Measurements from ENCODE around the gene FRMD3. TPM values are rescaled to one million over a fixed set of nuclear protein-coding genes. Genes with fewer than 3 reads are reported as not detected.

FRMD3 gene
- total RNA-seq, 1 donor from 2014 or later: 0.34 TPM

- Mint-ChIP-seq H3K27me3 (ENCODE audit: low read depth) (no peaks in the 10 kb centered on the region), H3K36me3 (ENCODE audit: low read depth) (no peaks in the 10 kb centered on the region), H3K27ac (no peak overlapping the region), H3K4me1 (ENCODE audit: low read depth) (no peaks in the 10 kb centered on the region), H3K9me3 (peaks cover 9% of the 10 kb centered on the region), H3K4me3 (ENCODE audit: low read depth) (no peak overlapping the region)
- no peak for DNase-seq (ENCODE audit: low spot score)
- intact Hi-C loops (cut with micrococcal nuclease): no loop called here
Observed at GRCh38 chr9:83479765-83480164, 58.4 kb downstream of the FRMD3 start.

GRCh38 chr9:83477571-83477970, 60.6 kb downstream of the FRMD3 start:
- H3K4me3 Mint-ChIP-seq (ENCODE audit: low read depth): no peak overlapping the region
- H3K27ac Mint-ChIP-seq: no peak overlapping the region
- peaks cover 2% of the 10 kb centered on the region for H3K27me3 Mint-ChIP-seq (ENCODE audit: low read depth)

GRCh38 chr9:83477120-83477519, 61.1 kb downstream of the FRMD3 start:
- intact Hi-C loops (cut with micrococcal nuclease): no loop called here

More at GRCh38 chr9:83477571-83477970, 60.6 kb downstream of the FRMD3 start:
- DNase-seq (ENCODE audit: low spot score): no peak
- H3K9me3 Mint-ChIP-seq: peaks cover 13% of the 10 kb centered on the region
- H3K4me1 Mint-ChIP-seq (ENCODE audit: low read depth): peaks cover 17% of the 10 kb centered on the region
- intact Hi-C loops (cut with micrococcal nuclease): no loop called here
- no peaks in the 10 kb centered on the region for H3K36me3 Mint-ChIP-seq (ENCODE audit: low read depth)

GRCh38 chr9:83476513-83476912, 61.7 kb downstream of the FRMD3 start:
- DNase-seq (ENCODE audit: low spot score): no peak
- Mint-ChIP-seq H3K36me3 (ENCODE audit: low read depth) (no peaks in the 10 kb centered on the region), H3K4me3 (ENCODE audit: low read depth) (no peak overlapping the region), H3K4me1 (ENCODE audit: low read depth) (peaks cover 23% of the 10 kb centered on the region), H3K27me3 (ENCODE audit: low read depth) (peaks cover 2% of the 10 kb centered on the region), H3K9me3 (peaks cover 13% of the 10 kb centered on the region), H3K27ac (no peak overlapping the region)
- intact Hi-C loops (cut with micrococcal nuclease): no loop called here

More at GRCh38 chr9:83477120-83477519, 61.1 kb downstream of the FRMD3 start:
- no peak for DNase-seq (ENCODE audit: low spot score)
- Mint-ChIP-seq H3K36me3 (ENCODE audit: low read depth) (no peaks in the 10 kb centered on the region), H3K27ac (no peak overlapping the region), H3K9me3 (peaks cover 13% of the 10 kb centered on the region), H3K27me3 (ENCODE audit: low read depth) (peaks cover 2% of the 10 kb centered on the region), H3K4me1 (ENCODE audit: low read depth) (peaks cover 21% of the 10 kb centered on the region), H3K4me3 (ENCODE audit: low read depth) (no peak overlapping the region)

- DNase-seq (ENCODE audit: low spot score): no peak
- Mint-ChIP-seq H3K27ac (no peak overlapping the region), H3K9me3 (peaks cover 9% of the 10 kb centered on the region), H3K36me3 (ENCODE audit: low read depth) (no peaks in the 10 kb centered on the region), H3K4me3 (ENCODE audit: low read depth) (no peak overlapping the region), H3K4me1 (ENCODE audit: low read depth) (peaks cover 24% of the 10 kb centered on the region), H3K27me3 (ENCODE audit: low read depth) (peaks cover 8% of the 10 kb centered on the region)
- intact Hi-C loops (cut with micrococcal nuclease): no loop called here
Observed at GRCh38 chr9:83475741-83476140, 62.5 kb downstream of the FRMD3 start.

GRCh38 chr9:83474631-83475030, 63.6 kb downstream of the FRMD3 start:
- peaks cover 24% of the 10 kb centered on the region for H3K4me1 Mint-ChIP-seq (ENCODE audit: low read depth)
- no peak for DNase-seq (ENCODE audit: low spot score)
- H3K36me3 Mint-ChIP-seq (ENCODE audit: low read depth): no peaks in the 10 kb centered on the region
- H3K27me3 Mint-ChIP-seq (ENCODE audit: low read depth): peaks cover 13% of the 10 kb centered on the region
- peaks cover 8% of the 10 kb centered on the region for H3K9me3 Mint-ChIP-seq
- intact Hi-C loops (cut with micrococcal nuclease): loop anchor here (5.0 kb wide), 2 partner anchors 137 to 257 kb away; no protein-coding TSS in a partner anchor
- no peak overlapping the region for H3K27ac Mint-ChIP-seq
- no peak overlapping the region for H3K4me3 Mint-ChIP-seq (ENCODE audit: low read depth)

- H3K36me3 Mint-ChIP-seq (ENCODE audit: low read depth): no peaks in the 10 kb centered on the region
- H3K9me3 Mint-ChIP-seq: peaks cover 3% of the 10 kb centered on the region
- intact Hi-C loops (cut with micrococcal nuclease): loop anchor here (5.0 kb wide), 2 partner anchors 136 to 256 kb away; no protein-coding TSS in a partner anchor
- no peak for DNase-seq (ENCODE audit: low spot score)
- peaks cover 24% of the 10 kb centered on the region for H3K4me1 Mint-ChIP-seq (ENCODE audit: low read depth)
- H3K27ac Mint-ChIP-seq: peak overlapping the region; percentile 71
- peaks cover 24% of the 10 kb centered on the region for H3K27me3 Mint-ChIP-seq (ENCODE audit: low read depth)
- H3K4me3 Mint-ChIP-seq (ENCODE audit: low read depth): peak overlapping the region; percentile 65
Observed at GRCh38 chr9:83473488-83473971, 64.7 kb downstream of the FRMD3 start.

- intact Hi-C loops (cut with micrococcal nuclease): loop anchor here (5.0 kb wide), 2 partner anchors 135 to 255 kb away; no protein-coding TSS in a partner anchor
- peaks cover 3% of the 10 kb centered on the region for H3K9me3 Mint-ChIP-seq
- H3K4me1 Mint-ChIP-seq (ENCODE audit: low read depth): peaks cover 24% of the 10 kb centered on the region
- peaks cover 29% of the 10 kb centered on the region for H3K27me3 Mint-ChIP-seq (ENCODE audit: low read depth)
- no peaks in the 10 kb centered on the region for H3K36me3 Mint-ChIP-seq (ENCODE audit: low read depth)
- peak overlapping the region; percentile 65 for H3K4me3 Mint-ChIP-seq (ENCODE audit: low read depth)
- no peak overlapping the region for H3K27ac Mint-ChIP-seq
- no peak for DNase-seq (ENCODE audit: low spot score)
Observed at GRCh38 chr9:83472764-83473163, 65.4 kb downstream of the FRMD3 start.

- Mint-ChIP-seq H3K4me3 (ENCODE audit: low read depth) (no peak overlapping the region), H3K36me3 (ENCODE audit: low read depth) (no peaks in the 10 kb centered on the region), H3K9me3 (peaks cover 3% of the 10 kb centered on the region), H3K27me3 (ENCODE audit: low read depth) (peaks cover 29% of the 10 kb centered on the region), H3K27ac (no peak overlapping the region), H3K4me1 (ENCODE audit: low read depth) (peaks cover 24% of the 10 kb centered on the region)
- DNase-seq (ENCODE audit: low spot score): no peak
- intact Hi-C loops (cut with micrococcal nuclease): loop anchor here (5.0 kb wide), 2 partner anchors 135 to 255 kb away; no protein-coding TSS in a partner anchor
Observed at GRCh38 chr9:83472221-83472665, 66.0 kb downstream of the FRMD3 start.

GRCh38 chr9:83471241-83471640, 67.0 kb downstream of the FRMD3 start:
- no peak overlapping the region for H3K27ac Mint-ChIP-seq
- no peaks in the 10 kb centered on the region for H3K36me3 Mint-ChIP-seq (ENCODE audit: low read depth)
- DNase-seq (ENCODE audit: low spot score): no peak
- intact Hi-C loops (cut with micrococcal nuclease): loop anchor here (5.0 kb wide), 2 partner anchors 134 to 254 kb away; no protein-coding TSS in a partner anchor
- H3K9me3 Mint-ChIP-seq: peaks cover 3% of the 10 kb centered on the region
- peaks cover 35% of the 10 kb centered on the region for H3K27me3 Mint-ChIP-seq (ENCODE audit: low read depth)
- peaks cover 24% of the 10 kb centered on the region for H3K4me1 Mint-ChIP-seq (ENCODE audit: low read depth)
- no peak overlapping the region for H3K4me3 Mint-ChIP-seq (ENCODE audit: low read depth)

- no peak for DNase-seq (ENCODE audit: low spot score)
- Mint-ChIP-seq H3K9me3 (peaks cover 3% of the 10 kb centered on the region), H3K27me3 (ENCODE audit: low read depth) (peaks cover 39% of the 10 kb centered on the region), H3K36me3 (ENCODE audit: low read depth) (no peaks in the 10 kb centered on the region), H3K4me1 (ENCODE audit: low read depth) (peaks cover 24% of the 10 kb centered on the region), H3K27ac (no peak overlapping the region), H3K4me3 (ENCODE audit: low read depth) (no peak overlapping the region)
- intact Hi-C loops (cut with micrococcal nuclease): loop anchor here (5.0 kb wide), 2 partner anchors 132 to 252 kb away; no protein-coding TSS in a partner anchor
Observed at GRCh38 chr9:83469722-83470121, 68.5 kb downstream of the FRMD3 start.

GRCh38 chr9:83468821-83469220, 69.4 kb downstream of the FRMD3 start:
- intact Hi-C loops (cut with micrococcal nuclease): no loop called here
- peaks cover 39% of the 10 kb centered on the region for H3K27me3 Mint-ChIP-seq (ENCODE audit: low read depth)
- H3K4me3 Mint-ChIP-seq (ENCODE audit: low read depth): no peak overlapping the region
- peaks cover 19% of the 10 kb centered on the region for H3K4me1 Mint-ChIP-seq (ENCODE audit: low read depth)
- H3K9me3 Mint-ChIP-seq: peaks cover 3% of the 10 kb centered on the region
- no peak overlapping the region for H3K27ac Mint-ChIP-seq
- H3K36me3 Mint-ChIP-seq (ENCODE audit: low read depth): no peaks in the 10 kb centered on the region
- no peak for DNase-seq (ENCODE audit: low spot score)

GRCh38 chr9:83466877-83467276, 71.3 kb downstream of the FRMD3 start:
- Mint-ChIP-seq H3K36me3 (ENCODE audit: low read depth) (no peaks in the 10 kb centered on the region), H3K9me3 (no peaks in the 10 kb centered on the region), H3K27ac (no peak overlapping the region), H3K4me3 (ENCODE audit: low read depth) (no peak overlapping the region), H3K27me3 (ENCODE audit: low read depth) (peaks cover 36% of the 10 kb centered on the region), H3K4me1 (ENCODE audit: low read depth) (peaks cover 2% of the 10 kb centered on the region)
- no peak for DNase-seq (ENCODE audit: low spot score)
- intact Hi-C loops (cut with micrococcal nuclease): no loop called here

Measured in activated T-helper 2 cell treated with anti-CD3 and anti-CD28 coated beads, Interferon-gamma antibody, Interleukin-2, Interleukin-4, amounts not matched to agents 10 μg/mL and 5 μg/mL and 100 μg/mL, durations not matched to agents 14 hours and 24 hours and 36 hours (primary cell).